ENCODE data around the gene GCSAML. TPM values are rescaled to one million over a fixed set of nuclear protein-coding genes. Genes with fewer than 3 reads are reported as not detected.
"Not testable (repeated sequence)": the region's sequence is repeated elsewhere in the genome, so short reads cannot be mapped to it uniquely, and the experiment has no call there.

Gene GCSAML
- total RNA-seq (2014; rRNA removed; shearing (Covaris generic); ENCODE audit: low replicate concordance) = not detected in 2 replicates

- no peak within 1 kb of the TSS for H2AFZ ChIP-seq (ENCODE audit: low read length)
- DNase-seq = no peak
- no peak within 1 kb of the TSS for H3K4me2 ChIP-seq (ENCODE audit: low read depth, low read length, poor library complexity, severe bottlenecking)
- no peaks in the 10 kb centered on the region for H3K9me2 ChIP-seq (replicated peaks; ENCODE audit: insufficient read depth, low read length)
- no peaks in the 10 kb centered on the region for H3K4me1 ChIP-seq (ENCODE audit: low read length)
- no peaks in the 10 kb centered on the region for H3K36me3 ChIP-seq (ENCODE audit: insufficient read depth, low read length)
- no peaks in the 10 kb centered on the region for H3K79me2 ChIP-seq (ENCODE audit: low read length)
- no peaks in the 10 kb centered on the region for H3K27me3 ChIP-seq (ENCODE audit: low read length)
- no peak within 1 kb of the TSS for H3K4me3 ChIP-seq (ENCODE audit: low read length)
- no peak within 1 kb of the TSS for H3K9ac ChIP-seq (ENCODE audit: low read length)
- H3K9me3 ChIP-seq (ENCODE audit: low read length) = no peaks in the 10 kb centered on the region
- H4K20me1 ChIP-seq (ENCODE audit: insufficient read depth, low read depth, low read length) = no peaks in the 10 kb centered on the region
- no peak within 1 kb of the TSS for H3K27ac ChIP-seq (ENCODE audit: low read length)
These were observed at the start of gene GCSAML for GRCh38 chr1:247548769-247549182. Gene GCSAML (plus strand): TSS chr1:247549134. CDS start chr1:247549192, 58 bp downstream.

- Histone ChIP-seq H3K4me3 (ENCODE audit: low read length) (no peak overlapping the region), H4K20me1 (ENCODE audit: insufficient read depth, low read depth, low read length) (no peaks in the 10 kb centered on the region), H3K36me3 (ENCODE audit: insufficient read depth, low read length) (no peaks in the 10 kb centered on the region), H3K9ac (ENCODE audit: low read length) (no peak overlapping the region), H3K27me3 (ENCODE audit: low read length) (no peaks in the 10 kb centered on the region), H3K9me2 (replicated peaks; ENCODE audit: insufficient read depth, low read length) (no peaks in the 10 kb centered on the region), H3K27ac (ENCODE audit: low read length) (no peak overlapping the region), H3K9me3 (ENCODE audit: low read length) (no peaks in the 10 kb centered on the region), H2AFZ (ENCODE audit: low read length) (no peak overlapping the region), H3K4me1 (ENCODE audit: low read length) (no peaks in the 10 kb centered on the region), H3K4me2 (ENCODE audit: low read depth, low read length, poor library complexity, severe bottlenecking) (no peak overlapping the region), H3K79me2 (ENCODE audit: low read length) (no peaks in the 10 kb centered on the region)
- no peak for DNase-seq
These were observed 48.1 kb upstream of the GCSAML start for GRCh38 chr1:247500865-247501264.

- Histone ChIP-seq H3K79me2 (ENCODE audit: low read length) (no peaks in the 10 kb centered on the region), H3K9ac (ENCODE audit: low read length) (no peak overlapping the region), H2AFZ (ENCODE audit: low read length) (no peak overlapping the region), H3K4me3 (ENCODE audit: low read length) (no peak overlapping the region), H3K9me2 (replicated peaks; ENCODE audit: insufficient read depth, low read length) (no peaks in the 10 kb centered on the region), H3K9me3 (ENCODE audit: low read length) (no peaks in the 10 kb centered on the region), H3K36me3 (ENCODE audit: insufficient read depth, low read length) (no peaks in the 10 kb centered on the region), H4K20me1 (ENCODE audit: insufficient read depth, low read depth, low read length) (no peaks in the 10 kb centered on the region), H3K27ac (ENCODE audit: low read length) (no peak overlapping the region), H3K4me1 (ENCODE audit: low read length) (no peaks in the 10 kb centered on the region), H3K4me2 (ENCODE audit: low read depth, low read length, poor library complexity, severe bottlenecking) (no peak overlapping the region), H3K27me3 (ENCODE audit: low read length) (no peaks in the 10 kb centered on the region)
- DNase-seq = no peak
These were observed 42.1 kb upstream of the GCSAML start for GRCh38 chr1:247506831-247507230.

GRCh38 chr1:247517795-247518612, 30.9 kb upstream of the GCSAML start:
- Histone ChIP-seq H3K4me1 (ENCODE audit: low read length) (no peaks in the 10 kb centered on the region), H3K4me3 (ENCODE audit: low read length) (no peak overlapping the region), H3K27ac (ENCODE audit: low read length) (no peak overlapping the region), H3K79me2 (ENCODE audit: low read length) (no peaks in the 10 kb centered on the region), H3K36me3 (ENCODE audit: insufficient read depth, low read length) (no peaks in the 10 kb centered on the region), H4K20me1 (ENCODE audit: insufficient read depth, low read depth, low read length) (no peaks in the 10 kb centered on the region), H3K27me3 (ENCODE audit: low read length) (no peaks in the 10 kb centered on the region), H2AFZ (ENCODE audit: low read length) (no peak overlapping the region), H3K9me2 (replicated peaks; ENCODE audit: insufficient read depth, low read length) (no peaks in the 10 kb centered on the region), H3K9ac (ENCODE audit: low read length) (no peak overlapping the region), H3K9me3 (ENCODE audit: low read length) (no peaks in the 10 kb centered on the region), H3K4me2 (ENCODE audit: low read depth, low read length, poor library complexity, severe bottlenecking) (no peak overlapping the region)
- no peak for DNase-seq

- H3K9me2 ChIP-seq (replicated peaks; ENCODE audit: insufficient read depth, low read length) = no peaks in the 10 kb centered on the region
- H3K27me3 ChIP-seq (ENCODE audit: low read length) = no peaks in the 10 kb centered on the region
- H3K4me1 ChIP-seq (ENCODE audit: low read length) = no peaks in the 10 kb centered on the region
- DNase-seq = no peak
- H3K27ac ChIP-seq (ENCODE audit: low read length) = no peak overlapping the region
- no peak overlapping the region for H3K4me2 ChIP-seq (ENCODE audit: low read depth, low read length, poor library complexity, severe bottlenecking)
- no peak overlapping the region for H3K9ac ChIP-seq (ENCODE audit: low read length)
- H3K4me3 ChIP-seq (ENCODE audit: low read length) = no peak overlapping the region
- H3K36me3 ChIP-seq (ENCODE audit: insufficient read depth, low read length) = no peaks in the 10 kb centered on the region
- H2AFZ ChIP-seq (ENCODE audit: low read length) = no peak overlapping the region
- H3K9me3 ChIP-seq (ENCODE audit: low read length) = no peaks in the 10 kb centered on the region
- H3K79me2 ChIP-seq (ENCODE audit: low read length) = no peaks in the 10 kb centered on the region
- H4K20me1 ChIP-seq (ENCODE audit: insufficient read depth, low read depth, low read length) = no peaks in the 10 kb centered on the region
These were observed 30.4 kb upstream of the GCSAML start for GRCh38 chr1:247518613-247518891.

- H3K27me3 ChIP-seq (ENCODE audit: low read length); H3K36me3 ChIP-seq (ENCODE audit: insufficient read depth, low read length); H3K9me2 ChIP-seq (replicated peaks; ENCODE audit: insufficient read depth, low read length); H3K4me3 ChIP-seq (ENCODE audit: low read length); H3K9ac ChIP-seq (ENCODE audit: low read length); H3K4me2 ChIP-seq (ENCODE audit: low read depth, low read length, poor library complexity, severe bottlenecking); DNase-seq; H3K9me3 ChIP-seq (ENCODE audit: low read length); H2AFZ ChIP-seq (ENCODE audit: low read length); H3K79me2 ChIP-seq (ENCODE audit: low read length); H3K4me1 ChIP-seq (ENCODE audit: low read length); H3K27ac ChIP-seq (ENCODE audit: low read length); H4K20me1 ChIP-seq (ENCODE audit: insufficient read depth, low read depth, low read length): not testable (repeated sequence)
These were observed 27.0 kb upstream of the GCSAML start for GRCh38 chr1:247521886-247522285.

- Histone ChIP-seq H3K9ac (ENCODE audit: low read length) (no peak overlapping the region), H3K9me3 (ENCODE audit: low read length) (no peaks in the 10 kb centered on the region), H3K4me2 (ENCODE audit: low read depth, low read length, poor library complexity, severe bottlenecking) (no peak overlapping the region), H4K20me1 (ENCODE audit: insufficient read depth, low read depth, low read length) (no peaks in the 10 kb centered on the region), H3K4me3 (ENCODE audit: low read length) (no peak overlapping the region), H3K36me3 (ENCODE audit: insufficient read depth, low read length) (no peaks in the 10 kb centered on the region), H3K9me2 (replicated peaks; ENCODE audit: insufficient read depth, low read length) (no peaks in the 10 kb centered on the region), H3K4me1 (ENCODE audit: low read length) (no peaks in the 10 kb centered on the region), H3K27me3 (ENCODE audit: low read length) (no peaks in the 10 kb centered on the region), H2AFZ (ENCODE audit: low read length) (no peak overlapping the region), H3K27ac (ENCODE audit: low read length) (no peak overlapping the region), H3K79me2 (ENCODE audit: low read length) (no peaks in the 10 kb centered on the region)
- DNase-seq = no peak
These were observed 20.0 kb upstream of the GCSAML start for GRCh38 chr1:247528812-247529474.

GRCh38 chr1:247529771-247530355, 19.1 kb upstream of the GCSAML start:
- Histone ChIP-seq H3K4me1 (ENCODE audit: low read length) (no peaks in the 10 kb centered on the region), H3K9ac (ENCODE audit: low read length) (no peak overlapping the region), H3K27me3 (ENCODE audit: low read length) (no peaks in the 10 kb centered on the region), H3K27ac (ENCODE audit: low read length) (no peak overlapping the region), H3K9me3 (ENCODE audit: low read length) (no peaks in the 10 kb centered on the region), H3K36me3 (ENCODE audit: insufficient read depth, low read length) (no peaks in the 10 kb centered on the region), H3K9me2 (replicated peaks; ENCODE audit: insufficient read depth, low read length) (no peaks in the 10 kb centered on the region), H3K4me3 (ENCODE audit: low read length) (no peak overlapping the region), H3K4me2 (ENCODE audit: low read depth, low read length, poor library complexity, severe bottlenecking) (no peak overlapping the region), H2AFZ (ENCODE audit: low read length) (no peak overlapping the region), H3K79me2 (ENCODE audit: low read length) (no peaks in the 10 kb centered on the region), H4K20me1 (ENCODE audit: insufficient read depth, low read depth, low read length) (no peaks in the 10 kb centered on the region)
- DNase-seq = no peak

Measured in Karpas-422 (cell line).